ENCODE measurements around the gene TANGO2. TPM values are rescaled to one million over a fixed set of nuclear protein-coding genes. Genes with fewer than 3 reads are reported as not detected.

Gene TANGO2
- total RNA-seq, 1 experiment from 2014 or later: 14.6 TPM

DNA sequence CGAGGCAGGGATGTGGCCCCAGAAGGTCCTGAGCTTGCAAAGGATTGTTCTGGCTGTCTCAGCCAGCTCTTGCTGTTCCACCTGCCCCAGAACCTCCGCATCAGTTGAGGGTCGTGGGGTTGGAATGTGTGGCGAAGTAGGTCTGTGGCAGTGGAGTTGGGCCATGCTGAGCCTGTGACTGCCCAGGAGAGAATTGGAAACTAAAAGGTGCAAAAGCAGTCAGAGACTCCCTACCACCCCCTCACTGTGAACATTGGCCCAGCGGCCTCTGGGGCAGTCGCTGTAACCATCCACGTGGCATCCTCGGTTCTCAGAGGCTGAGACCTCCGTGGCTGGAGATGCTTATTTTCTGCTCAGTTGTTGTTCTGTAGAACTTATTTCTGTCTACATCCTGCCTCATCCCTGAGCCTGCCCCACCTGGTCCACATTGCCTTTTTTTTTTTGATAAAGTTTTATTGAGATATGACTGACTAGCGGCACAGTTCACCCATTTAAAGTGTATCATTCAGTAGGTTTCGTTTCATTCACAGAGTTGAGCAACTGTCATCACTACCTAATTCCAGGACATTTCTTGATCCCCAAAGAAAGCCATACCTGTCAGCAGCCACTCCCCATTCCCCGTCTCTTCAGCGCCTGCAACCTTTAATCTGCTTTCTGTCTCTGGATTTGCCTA is 36.8 kb downstream of the TANGO2 start:
- Histone ChIP-seq H3K9me3 (ENCODE audit: control insufficient read depth, low read depth, low read length) (no peaks in the 10 kb centered on the region), H2BK12ac (ENCODE audit: insufficient read length, low read depth, low read length) (no peak overlapping the region), H2AFZ (ENCODE audit: low read length) (no peak overlapping the region), H2BK20ac (ENCODE audit: low read depth, low read length, poor library complexity, severe bottlenecking) (no peak overlapping the region), H2AK5ac (ENCODE audit: insufficient read length, low read length) (no peak overlapping the region), H3K4me1 (ENCODE audit: insufficient read depth, low read length) (no peaks in the 10 kb centered on the region), H3K4ac (ENCODE audit: low read depth, low read length) (no peak overlapping the region), H3K56ac (ENCODE audit: insufficient read length, low read depth, low read length) (no peak overlapping the region), H3K27me3 (ENCODE audit: insufficient read depth, low read length) (no peaks in the 10 kb centered on the region), H3K79me1 (ENCODE audit: insufficient read depth, low read depth, low read length, poor library complexity, severe bottlenecking) (no peaks in the 10 kb centered on the region), H4K8ac (replicated peaks; ENCODE audit: insufficient read length, low read depth, low read length) (no peak overlapping the region), H4K20me1 (ENCODE audit: control insufficient read depth, insufficient read depth, insufficient read length) (no peaks in the 10 kb centered on the region), H2BK5ac (ENCODE audit: insufficient read length, low read length) (no peak overlapping the region), H2BK120ac (ENCODE audit: low read depth, low read length, poor library complexity, severe bottlenecking) (no peak overlapping the region), H3K18ac (ENCODE audit: insufficient read length, low read depth, low read length) (no peak overlapping the region), H3T11ph (ENCODE audit: low read length) (no peak overlapping the region), H3K23me2 (ENCODE audit: insufficient read length, low read depth, low read length, poor library complexity, severe bottlenecking) (no peaks in the 10 kb centered on the region), H3K4me2 (ENCODE audit: insufficient read depth, insufficient read length, low read length) (no peak overlapping the region), H3K9ac (ENCODE audit: extremely low read depth, insufficient read length, low read length) (no peak overlapping the region), H4K5ac (ENCODE audit: insufficient read length, low read depth, low read length) (no peak overlapping the region), H3K79me2 (ENCODE audit: insufficient read depth, low read length) (no peaks in the 10 kb centered on the region), H3K27ac (ENCODE audit: insufficient read length, low read depth, low read length) (no peak overlapping the region), H4K91ac (ENCODE audit: insufficient read length, low read depth, low read length) (no peak overlapping the region), H3K14ac (ENCODE audit: insufficient read depth, low read length) (no peak overlapping the region), H2BK15ac (ENCODE audit: low read depth, low read length) (no peak overlapping the region), H3K23ac (ENCODE audit: insufficient read length, low read depth, low read length) (no peak overlapping the region)
- H3K36me3 Mint-ChIP-seq (ENCODE audit: insufficient read depth in 1 of 3, low read depth in 3 of 3): peaks cover 0 to 5% (median under 1%) of the 10 kb centered on the region in 3 experiments; a peak in 2 of 7 replicates
- no peaks in the 10 kb centered on the region; the same call in 1 of the 2 replicates for H3K27me3 Mint-ChIP-seq (ENCODE audit: low read depth)
- no peaks in the 10 kb centered on the region for H3K4me1 Mint-ChIP-seq
- no CpG with 5 or more reads among the region's 13 CpGs for WGBS (ENCODE audit: extremely low coverage, insufficient read length, low lambda C conversion rate)
- no peak for DNase-seq
- H3K9me3 Mint-ChIP-seq: no peaks in the 10 kb centered on the region
- no peak overlapping the region for H3K4me3 Mint-ChIP-seq
- H3K27ac Mint-ChIP-seq: no peak overlapping the region; a peak in 1 of 7 replicates
- TF ChIP-seq CTCF (conservative IDR thresholded peaks at IDR 0.05): no peak
